Thoracic aorta (tissue), 2 donors: ENCODE measurements around the gene SH3RF1. TPM values are rescaled to one million over a fixed set of nuclear protein-coding genes. Genes with fewer than 3 reads are reported as not detected.

Source experiments
- ATAC-seq: fragments of 150-250 bp; one replicate; pipeline ENCODE4 v1.8.0; 2017; ENCODE audit warnings: low read depth; ENCODE audit not compliant: insufficient number of reproducible peaks, low FRiP score
- DNase-seq: peaks from one replicate; pipeline ENCODE4 v3.0.0-alpha.2; 2020; ENCODE audit warnings: low spot score
- H3K27ac ChIP-seq, 2 donors: fragments of 200-600 bp; sonication (generic); 1 replicate in 1 of 2; 2 replicates in 1 of 2; pipeline ENCODE4 v1.5.1; 2016; ENCODE audit warnings: mild to moderate bottlenecking in 2 of 2, moderate library complexity in 2 of 2
- H3K27me3 ChIP-seq: fragments of 200-600 bp; sonication (generic); replicated peaks from 2 replicates; pipeline ENCODE4 v1.6.0; 2016; ENCODE audit warnings: mild to moderate bottlenecking; ENCODE audit not compliant: insufficient read depth
- H3K36me3 ChIP-seq: fragments of 200-600 bp; sonication (generic); one replicate; pipeline ENCODE4 v1.5.1; 2016
- H3K4me1 ChIP-seq, 2 donors: fragments of 200-600 bp; sonication (generic); 1 replicate in 1 of 2; 2 replicates in 1 of 2; pipeline versions ENCODE4 v1.5.1 to v1.6.0; 2016; ENCODE audit warnings: low read depth in 2 of 2, mild to moderate bottlenecking in 1 of 2; ENCODE audit not compliant: control insufficient read depth in 1 of 2
- H3K4me3 ChIP-seq: fragments of 200-600 bp; sonication (generic); 2 replicates; pipeline ENCODE4 v1.5.1; 2016; ENCODE audit warnings: mild to moderate bottlenecking
- H3K9me3 ChIP-seq: fragments of 200-600 bp; sonication (generic); 2 replicates; pipeline ENCODE4 v1.5.1; 2016
- CTCF ChIP-seq: fragments of 200-600 bp; sonication (generic); IDR thresholded peaks from one replicate; pipeline ENCODE4 v1.5.1; 2019; ENCODE audit warnings: antibody characterized with exemption
- total RNA-seq, 2 donors: library from RNA; depleted of rRNA; stranded (reverse); fragments of >200 nt; gene quantifications; one replicate each; pipeline versions ENCODE4 v1.1.0 to v1.2.3, GENCODE V29; 2016

SH3RF1 gene
- total RNA-seq, 2 donors from 2014 or later: 21.9 to 24.6 TPM

- H3K27ac ChIP-seq: no peak overlapping the region
- no peaks in the 10 kb centered on the region for H3K9me3 ChIP-seq
- no peak overlapping the region for H3K4me3 ChIP-seq
- DNase-seq (no peak), ATAC-seq (no peak)
- H3K36me3 ChIP-seq: no peaks in the 10 kb centered on the region
- peaks cover 0 to 13% of the 10 kb centered on the region in 2 donors for H3K4me1 ChIP-seq
- no peak for TF ChIP-seq CTCF
- no peaks in the 10 kb centered on the region for H3K27me3 ChIP-seq
These were observed 218.8 kb downstream of the SH3RF1 start for GRCh38 chr4:169051761-169052593.

GRCh38 chr4:169050881-169051760 is 219.6 kb downstream of the SH3RF1 start:
- no peak overlapping the region for H3K4me3 ChIP-seq
- ATAC-seq (no peak), DNase-seq (no peak)
- H3K9me3 ChIP-seq: no peaks in the 10 kb centered on the region
- H3K4me1 ChIP-seq: peaks cover 0 to 13% of the 10 kb centered on the region in 2 donors
- no peak for TF ChIP-seq CTCF
- no peak overlapping the region for H3K27ac ChIP-seq
- no peaks in the 10 kb centered on the region for H3K36me3 ChIP-seq
- H3K27me3 ChIP-seq: no peaks in the 10 kb centered on the region

GRCh38 chr4:169050284-169050683 is 220.5 kb downstream of the SH3RF1 start:
- no peaks in the 10 kb centered on the region for H3K9me3 ChIP-seq
- no peak for TF ChIP-seq CTCF
- peaks cover 0 to 13% of the 10 kb centered on the region in 2 donors for H3K4me1 ChIP-seq
- no peaks in the 10 kb centered on the region for H3K27me3 ChIP-seq
- no peaks in the 10 kb centered on the region for H3K36me3 ChIP-seq
- H3K4me3 ChIP-seq: no peak overlapping the region
- H3K27ac ChIP-seq: no peak overlapping the region
- ATAC-seq (peak; percentile 52), DNase-seq (no peak)

- Histone ChIP-seq H3K27me3 (no peaks in the 10 kb centered on the region), H3K4me1 (peaks cover 0 to 13% of the 10 kb centered on the region in 2 donors), H3K9me3 (no peaks in the 10 kb centered on the region), H3K36me3 (no peaks in the 10 kb centered on the region), H3K4me3 (no peak overlapping the region), H3K27ac (no peak overlapping the region)
- no peak for TF ChIP-seq CTCF
- DNase-seq: no peak
- ATAC-seq: no peak
These were observed 221.8 kb downstream of the SH3RF1 start for GRCh38 chr4:169048868-169049414.

- Histone ChIP-seq H3K27ac (no peak overlapping the region), H3K27me3 (no peaks in the 10 kb centered on the region), H3K9me3 (no peaks in the 10 kb centered on the region), H3K36me3 (no peaks in the 10 kb centered on the region), H3K4me1 (peaks cover 0 to 13% of the 10 kb centered on the region in 2 donors), H3K4me3 (no peak overlapping the region)
- ATAC-seq (no peak), DNase-seq (no peak)
- TF ChIP-seq CTCF: no peak
These were observed 222.8 kb downstream of the SH3RF1 start for GRCh38 chr4:169047956-169048355.
